Measurements from ENCODE around the gene TSTD1.

The TSTD1 gene

GRCh38 chr1:161044908-161045735 lies 6.4 kb upstream of the TSTD1 start:
- Histone ChIP-seq H3K4me1 (ENCODE audit: insufficient read depth, low read length) (peaks cover 51% of the 10 kb centered on the region), H3K27me3 (ENCODE audit: insufficient read depth, low read length, poor library complexity) (no peaks in the 10 kb centered on the region), H3K79me2 (ENCODE audit: insufficient read depth, low read length) (peaks cover 48% of the 10 kb centered on the region), H2AFZ (ENCODE audit: low read depth, low read length) (peak overlapping the region; percentile 90), H3K4me2 (ENCODE audit: insufficient read depth, low read length) (peak overlapping the region; percentile 79), H3K9me3 (ENCODE audit: insufficient read depth, low read length, severe bottlenecking) (no peaks in the 10 kb centered on the region), H3K36me3 (ENCODE audit: insufficient read depth, low read length) (peaks cover 60% of the 10 kb centered on the region), H4K20me1 (ENCODE audit: insufficient read depth, low read length) (no peaks in the 10 kb centered on the region), H3K4me3 (ENCODE audit: low read depth in 1 of 2, low read length in 2 of 2) (peak overlapping the region; percentile 75 to 92), H3K9ac (ENCODE audit: low read depth, low read length) (peak overlapping the region; percentile 93), H3K27ac (ENCODE audit: low read length) (peak overlapping the region; percentile 99)
- DNase-seq (peak; percentile 86), ATAC-seq (ENCODE audit: insufficient read depth, low read depth) (peak; percentile 74)
- peak; percentile 0 for TF ChIP-seq CTCF (IDR thresholded peaks at IDR 0.05; ENCODE audit: borderline replicate concordance, extremely low read depth, low read length, poor library complexity, severe bottlenecking)
- TF ChIP-seq EZH2 (IDR thresholded peaks at IDR 0.05; ENCODE audit: borderline replicate concordance, low read depth, low read length, severe bottlenecking), result no peak

- H3K79me2 ChIP-seq (ENCODE audit: insufficient read depth, low read length), result peaks cover 48% of the 10 kb centered on the region
- ATAC-seq (ENCODE audit: insufficient read depth, low read depth), result peak; percentile 12; the same call in 1 of the 3 replicates
- peaks cover 60% of the 10 kb centered on the region for H3K36me3 ChIP-seq (ENCODE audit: insufficient read depth, low read length)
- no peaks in the 10 kb centered on the region for H3K27me3 ChIP-seq (ENCODE audit: insufficient read depth, low read length, poor library complexity)
- peak overlapping the region; percentile 93 for H3K9ac ChIP-seq (ENCODE audit: low read depth, low read length)
- peak overlapping the region; percentile 75 to 92 for H3K4me3 ChIP-seq (ENCODE audit: low read depth in 1 of 2, low read length in 2 of 2)
- H2AFZ ChIP-seq (ENCODE audit: low read depth, low read length), result peak overlapping the region; percentile 90
- no peak for DNase-seq
- no peaks in the 10 kb centered on the region for H3K9me3 ChIP-seq (ENCODE audit: insufficient read depth, low read length, severe bottlenecking)
- H3K4me2 ChIP-seq (ENCODE audit: insufficient read depth, low read length), result peak overlapping the region; percentile 79
- TF ChIP-seq EZH2 (IDR thresholded peaks at IDR 0.05; ENCODE audit: borderline replicate concordance, low read depth, low read length, severe bottlenecking) (no peak), CTCF (IDR thresholded peaks at IDR 0.05; ENCODE audit: borderline replicate concordance, extremely low read depth, low read length, poor library complexity, severe bottlenecking) (peak; percentile 14)
- peaks cover 57% of the 10 kb centered on the region for H3K4me1 ChIP-seq (ENCODE audit: insufficient read depth, low read length)
- H4K20me1 ChIP-seq (ENCODE audit: insufficient read depth, low read length), result no peaks in the 10 kb centered on the region
- H3K27ac ChIP-seq (ENCODE audit: low read length), result peak overlapping the region; percentile 99
These were observed 5.8 kb upstream of the TSTD1 start for GRCh38 chr1:161044535-161044907.

- no peak for ATAC-seq (ENCODE audit: insufficient read depth, low read depth)
- Histone ChIP-seq H3K27me3 (ENCODE audit: insufficient read depth, low read length, poor library complexity) (no peaks in the 10 kb centered on the region), H3K4me2 (ENCODE audit: insufficient read depth, low read length) (peak overlapping the region; percentile 90), H2AFZ (ENCODE audit: low read depth, low read length) (no peak overlapping the region), H3K27ac (ENCODE audit: low read length) (peak overlapping the region; percentile 78), H3K79me2 (ENCODE audit: insufficient read depth, low read length) (peaks cover 45% of the 10 kb centered on the region), H3K4me3 (ENCODE audit: low read depth in 1 of 2, low read length in 2 of 2) (peak overlapping the region in 1 of 2 experiments; percentile 91; a peak in 2 of 4 replicates), H3K9ac (ENCODE audit: low read depth, low read length) (peak overlapping the region; percentile 78), H3K36me3 (ENCODE audit: insufficient read depth, low read length) (peaks cover 43% of the 10 kb centered on the region), H4K20me1 (ENCODE audit: insufficient read depth, low read length) (no peaks in the 10 kb centered on the region), H3K4me1 (ENCODE audit: insufficient read depth, low read length) (peaks cover 68% of the 10 kb centered on the region), H3K9me3 (ENCODE audit: insufficient read depth, low read length, severe bottlenecking) (no peaks in the 10 kb centered on the region)
- DNase-seq, result no peak
- TF ChIP-seq CTCF (IDR thresholded peaks at IDR 0.05; ENCODE audit: borderline replicate concordance, extremely low read depth, low read length, poor library complexity, severe bottlenecking) (no peak), EZH2 (IDR thresholded peaks at IDR 0.05; ENCODE audit: borderline replicate concordance, low read depth, low read length, severe bottlenecking) (no peak)
These were observed 782 bp upstream of the TSTD1 start for GRCh38 chr1:161039546-161039945.

Data from DND-41 (cell line).